ENCODE data around the gene PRKCE. TPM values are rescaled to one million over a fixed set of nuclear protein-coding genes. Genes with fewer than 3 reads are reported as not detected.

Gene PRKCE
- total RNA-seq, 1 donor from 2014 or later, result 2.4 TPM

GRCh38 chr2:46175419-46175818 lies 523.9 kb downstream of the PRKCE start:
- peak; percentile 54 for DNase-seq (ENCODE audit: low read depth)

- DNase-seq (ENCODE audit: low read depth), result no peak
Measured at GRCh38 chr2:46177461-46178089, 526.1 kb downstream of the PRKCE start.

GRCh38 chr2:46179037-46179621 lies 527.7 kb downstream of the PRKCE start:
- peak; percentile 90 for DNase-seq (ENCODE audit: low read depth)

- DNase-seq (ENCODE audit: low read depth), result no peak
Measured at GRCh38 chr2:46180189-46180588, 528.7 kb downstream of the PRKCE start.

- DNase-seq (ENCODE audit: low read depth), result no peak
Measured at GRCh38 chr2:46181306-46181705, 529.8 kb downstream of the PRKCE start.

- DNase-seq (ENCODE audit: low read depth), result no peak
Measured at GRCh38 chr2:46181789-46182530, 530.5 kb downstream of the PRKCE start.

DNA sequence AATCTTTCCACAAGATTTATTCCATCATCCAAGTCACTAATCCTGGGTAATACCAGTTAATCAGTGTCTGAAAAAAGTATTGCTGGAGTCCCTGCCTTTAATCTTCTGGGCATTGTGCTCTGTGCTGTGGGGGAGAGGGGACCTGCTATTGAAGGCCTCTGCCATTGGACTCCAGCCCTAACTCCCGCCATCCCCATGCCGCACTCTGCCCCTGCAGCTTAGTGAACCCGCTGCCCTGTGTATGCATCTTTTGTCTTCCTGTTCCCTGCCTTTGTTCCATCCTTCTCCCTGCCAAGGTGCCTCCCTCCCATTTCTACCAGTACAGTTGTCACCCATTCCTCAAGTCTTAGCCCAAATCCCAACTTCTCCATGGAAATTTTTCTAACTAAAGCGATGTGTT lies 532.0 kb downstream of the PRKCE start:
- DNase-seq (ENCODE audit: low read depth), result no peak

DNA sequence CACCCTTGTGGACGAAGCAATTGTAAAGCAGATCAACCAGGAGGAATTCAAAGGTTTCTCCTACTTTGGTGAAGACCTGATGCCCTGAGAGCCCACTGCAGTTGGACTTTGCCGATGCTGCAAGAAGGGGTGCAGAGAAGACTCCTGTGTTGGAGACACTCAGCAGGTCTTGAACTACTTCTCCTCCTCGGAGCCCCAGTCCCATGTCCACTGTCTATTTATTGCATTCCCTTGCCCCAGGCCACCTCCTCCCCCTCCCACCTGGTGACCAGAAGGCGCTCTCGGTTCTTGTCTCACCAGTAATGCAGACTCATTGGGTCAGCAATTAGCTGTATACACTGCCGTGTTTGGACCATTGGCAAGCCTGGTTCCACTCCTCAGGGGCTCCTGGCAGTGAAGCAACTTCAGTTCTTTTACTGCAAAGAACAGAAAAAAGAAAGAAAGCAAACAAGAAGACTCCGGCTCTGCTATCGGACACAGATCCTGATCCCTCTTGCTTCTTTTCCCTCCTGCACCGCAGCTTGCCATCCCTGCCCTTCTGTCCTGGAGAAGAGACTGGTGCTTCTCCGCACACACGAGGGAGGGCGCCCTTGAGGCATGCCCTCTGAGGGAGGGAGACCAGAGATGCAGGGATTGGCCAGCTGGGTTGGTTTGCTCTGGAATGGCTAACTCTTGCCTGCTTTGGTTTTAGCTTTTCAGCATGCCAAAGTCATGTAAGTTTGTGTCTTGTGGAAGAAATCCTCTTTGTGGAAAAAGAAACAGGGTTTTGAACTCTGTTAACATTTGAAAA lies 533.5 kb downstream of the PRKCE start:
- no peak for DNase-seq (ENCODE audit: low read depth)

DNA sequence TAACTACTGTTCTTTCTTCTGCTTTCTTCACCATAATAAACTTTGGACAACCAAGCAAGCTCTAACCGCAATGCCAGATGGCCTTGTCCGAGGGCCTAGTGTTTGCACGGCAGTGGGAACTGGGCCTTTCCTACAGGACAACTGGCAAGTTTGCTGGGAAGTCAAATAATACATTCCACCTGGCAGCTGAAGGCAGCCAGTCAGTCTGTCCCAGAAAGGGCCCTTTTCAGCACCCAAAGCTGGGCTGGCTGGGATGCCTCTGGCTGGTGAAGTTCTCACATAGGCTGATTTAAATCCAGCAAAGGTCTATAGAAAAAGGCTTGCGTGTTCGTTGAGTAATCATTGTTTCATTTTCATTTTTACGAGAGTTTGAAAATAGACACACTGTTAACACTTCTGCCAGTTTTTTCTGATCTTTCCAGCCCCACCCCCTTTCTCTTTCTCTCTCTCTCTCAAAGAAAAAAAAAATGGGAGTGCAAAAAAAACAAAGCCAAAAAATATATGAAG lies 535.7 kb downstream of the PRKCE start:
- DNase-seq (ENCODE audit: low read depth), result peak; percentile 94

GRCh38 chr2:46188041-46188716 lies 536.7 kb downstream of the PRKCE start:
- peak; percentile 69 for DNase-seq (ENCODE audit: low read depth)

- DNase-seq (ENCODE audit: low read depth), result no peak
Measured at GRCh38 chr2:46193356-46193755, 541.9 kb downstream of the PRKCE start.

DNA sequence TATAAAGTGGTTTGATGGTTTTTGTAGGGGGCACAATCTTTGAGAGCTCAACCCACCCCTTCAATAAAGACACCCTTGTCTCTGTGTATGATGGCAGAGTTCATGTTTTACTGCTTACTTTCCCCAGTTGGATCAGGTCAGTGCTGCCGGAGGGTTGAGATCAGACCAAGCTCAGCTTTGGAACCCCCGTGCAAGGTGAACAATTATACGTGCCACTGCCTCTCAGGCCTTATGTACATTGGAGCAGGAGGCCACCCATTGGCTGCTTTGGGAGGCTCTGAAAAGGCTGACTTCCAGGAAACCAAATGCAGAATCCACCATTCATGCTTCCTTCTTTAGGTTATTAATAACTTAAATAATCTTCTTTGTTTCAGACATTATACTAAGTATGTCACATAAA lies 542.4 kb downstream of the PRKCE start:
- no peak for DNase-seq (ENCODE audit: low read depth)

GRCh38 chr2:46194856-46195255 lies 543.4 kb downstream of the PRKCE start:
- no peak for DNase-seq (ENCODE audit: low read depth)

GRCh38 chr2:46195819-46196218 lies 544.3 kb downstream of the PRKCE start:
- no peak for DNase-seq (ENCODE audit: low read depth)

DNA sequence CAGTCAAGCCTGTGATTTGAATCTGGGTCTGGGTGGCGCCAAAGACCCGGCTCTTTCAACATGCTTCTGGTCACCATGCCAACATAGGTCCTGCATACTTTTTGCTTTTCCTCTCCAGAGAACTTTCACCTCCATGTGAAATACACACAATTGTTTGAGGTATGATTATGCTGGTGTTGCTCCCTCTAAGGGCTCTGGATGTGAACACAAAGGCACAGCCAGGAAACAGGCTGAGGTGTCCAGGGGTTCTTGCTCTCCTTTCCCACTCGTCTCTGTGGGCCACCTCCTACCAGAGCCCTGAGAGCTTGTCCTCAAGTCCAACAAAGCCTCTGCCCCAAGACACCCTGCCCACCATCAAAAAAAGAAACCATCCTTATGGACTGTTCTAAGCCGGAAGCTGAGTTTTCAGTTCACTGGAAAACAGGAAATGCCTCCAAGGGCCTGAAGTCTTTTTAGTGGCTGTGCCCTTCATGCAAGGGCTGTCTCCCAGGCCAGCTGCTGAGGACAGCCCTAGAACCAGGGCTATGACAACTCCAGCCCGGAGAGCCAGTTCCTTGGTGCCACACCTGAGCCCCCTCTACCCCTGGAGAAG lies 545.5 kb downstream of the PRKCE start:
- DNase-seq (ENCODE audit: low read depth), result no peak

DNA sequence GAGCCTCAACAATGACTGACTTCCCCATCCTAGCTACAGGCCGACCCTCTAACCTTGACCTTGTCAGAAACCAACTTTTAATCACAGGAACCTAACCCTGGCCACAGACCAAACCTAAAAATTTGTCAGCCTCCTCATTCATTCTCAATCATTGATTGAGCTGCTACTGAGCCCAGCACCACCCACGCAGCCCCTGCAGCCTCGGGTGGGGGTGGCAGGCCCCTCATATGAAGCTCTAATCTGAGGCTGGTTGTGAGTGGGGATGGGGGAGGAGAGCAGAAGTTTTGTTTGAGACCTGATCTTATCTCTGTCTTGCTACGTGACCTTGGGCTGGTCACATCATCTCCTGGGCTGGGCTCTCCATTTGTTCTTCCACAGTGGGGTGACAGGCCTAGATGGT lies 546.2 kb downstream of the PRKCE start:
- DNase-seq (ENCODE audit: low read depth), result no peak

- DNase-seq (ENCODE audit: low read depth), result no peak
Measured at GRCh38 chr2:46198164-46198883, 546.8 kb downstream of the PRKCE start.

GRCh38 chr2:46198966-46199365 lies 547.5 kb downstream of the PRKCE start:
- DNase-seq (ENCODE audit: low read depth), result no peak

GRCh38 chr2:46200100-46200690 lies 548.7 kb downstream of the PRKCE start:
- no peak for DNase-seq (ENCODE audit: low read depth)
